Stromal cell of bone marrow (primary cell): ENCODE measurements around the gene IL16.
A peak's percentile ranks its signal among the peaks of the same experiment; 100 is the strongest.

Experiments used
- DNase-seq: peaks from one replicate; pipeline ENCODE4 v3.0.0-alpha.2; 2012; ENCODE audit warnings: low read depth

Gene IL16

DNA sequence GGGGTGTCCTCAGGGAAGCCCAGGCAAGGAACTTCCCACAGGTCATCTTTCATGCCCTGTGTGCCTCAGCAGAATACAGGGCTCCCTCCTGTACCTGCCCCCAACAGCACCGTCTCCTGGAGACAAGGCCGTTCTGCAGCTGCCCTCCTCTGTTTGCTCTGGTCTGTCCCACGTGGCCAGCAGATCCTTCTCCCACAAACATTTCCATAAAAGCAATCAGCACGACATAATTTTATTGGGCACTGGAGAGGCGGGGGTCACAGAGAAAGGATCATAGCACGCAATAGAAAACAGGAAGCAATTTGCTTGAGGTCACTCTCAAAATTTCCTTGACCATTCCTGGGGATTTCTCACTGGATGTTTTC is 97.8 kb downstream of the IL16 start:
- DNase-seq: no peak

DNA sequence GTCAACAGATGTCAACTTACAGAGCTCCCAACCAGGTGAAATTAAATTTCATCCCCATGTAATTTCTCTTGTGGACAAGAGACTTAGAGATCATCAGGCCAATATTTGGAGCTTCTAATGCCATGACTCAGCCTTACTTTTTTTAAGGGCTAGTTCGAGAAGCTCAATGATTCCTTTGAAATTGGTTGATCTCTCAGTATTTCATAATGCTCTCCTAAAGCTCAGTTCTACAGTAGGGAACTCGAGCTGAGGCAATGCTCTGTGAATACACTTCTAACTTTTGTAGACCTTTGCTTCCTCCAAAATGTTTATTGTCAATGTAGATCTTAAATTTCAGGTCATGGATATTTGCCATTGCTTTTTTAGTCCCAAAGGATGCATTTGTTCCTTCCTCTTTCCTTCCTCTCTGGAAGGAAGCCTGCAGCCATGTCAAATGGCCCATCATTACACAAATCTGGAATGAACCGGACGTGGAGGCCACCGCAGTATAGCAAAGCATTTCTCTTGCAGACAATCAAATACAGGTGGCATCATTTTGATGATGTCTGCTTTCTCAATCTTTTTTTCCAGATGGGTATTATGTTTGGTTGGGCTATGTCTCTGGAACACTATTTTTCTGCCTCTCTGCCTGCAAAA is 98.9 kb downstream of the IL16 start:
- no peak for DNase-seq

DNA sequence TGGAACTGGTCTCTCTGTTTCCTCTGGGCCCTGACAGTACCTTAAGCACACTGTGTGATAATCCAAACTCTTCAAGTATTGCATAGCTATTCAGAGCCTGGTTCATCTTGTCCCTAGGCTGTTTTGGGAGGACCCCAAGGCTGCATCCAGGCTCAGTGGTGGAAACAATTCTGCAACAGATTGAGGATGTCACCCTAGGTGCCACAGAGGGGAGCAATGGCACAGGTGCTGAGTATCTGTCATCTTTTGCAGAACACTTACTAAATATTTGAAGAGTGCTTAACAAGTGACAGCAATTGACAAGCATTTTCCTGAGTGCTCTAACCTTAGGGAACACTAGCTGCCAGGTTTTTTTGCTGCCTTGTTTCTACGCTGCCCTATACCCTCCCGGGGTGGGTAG is 99.5 kb downstream of the IL16 start:
- no peak for DNase-seq

DNA sequence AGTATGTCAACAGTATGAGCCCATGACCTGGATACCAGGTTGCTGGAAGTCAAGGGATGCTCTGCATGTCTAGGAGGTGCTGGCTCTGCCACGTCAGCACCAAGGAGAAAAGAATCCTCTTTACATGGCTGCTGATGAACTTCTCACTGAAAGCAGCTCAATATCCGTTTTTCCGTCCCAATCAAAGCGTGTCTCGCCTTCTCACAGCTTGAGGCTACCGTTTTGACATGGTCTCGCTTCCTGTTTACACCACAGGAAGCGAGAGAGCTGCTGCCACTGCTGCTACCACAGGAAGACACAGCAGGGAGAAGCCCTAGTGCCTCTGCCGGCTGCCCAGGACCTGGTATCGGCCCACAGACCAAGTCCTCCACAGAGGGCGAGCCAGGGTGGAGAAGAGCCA is 100.0 kb downstream of the IL16 start:
- no peak for DNase-seq

DNA sequence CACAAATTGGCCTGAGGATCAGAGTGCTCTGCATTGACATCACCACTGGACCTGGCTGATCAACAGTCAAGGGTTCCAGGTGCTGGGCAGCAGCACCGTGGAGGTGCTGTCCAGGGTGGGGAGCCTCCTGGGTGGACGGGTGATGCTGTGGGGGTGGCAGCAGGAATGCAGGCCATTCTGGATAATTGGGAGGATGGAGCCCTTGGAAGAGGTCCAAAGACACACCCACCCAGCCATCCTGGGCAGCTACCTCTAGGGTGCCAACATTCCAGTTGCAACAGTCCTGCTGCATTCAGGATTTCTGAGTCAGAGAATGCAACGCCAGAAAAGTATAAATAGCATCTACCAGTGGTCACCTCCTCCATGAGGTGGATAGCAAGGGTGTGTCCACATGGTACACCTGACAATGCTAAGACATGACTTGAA is 100.5 kb downstream of the IL16 start:
- DNase-seq: no peak

DNA sequence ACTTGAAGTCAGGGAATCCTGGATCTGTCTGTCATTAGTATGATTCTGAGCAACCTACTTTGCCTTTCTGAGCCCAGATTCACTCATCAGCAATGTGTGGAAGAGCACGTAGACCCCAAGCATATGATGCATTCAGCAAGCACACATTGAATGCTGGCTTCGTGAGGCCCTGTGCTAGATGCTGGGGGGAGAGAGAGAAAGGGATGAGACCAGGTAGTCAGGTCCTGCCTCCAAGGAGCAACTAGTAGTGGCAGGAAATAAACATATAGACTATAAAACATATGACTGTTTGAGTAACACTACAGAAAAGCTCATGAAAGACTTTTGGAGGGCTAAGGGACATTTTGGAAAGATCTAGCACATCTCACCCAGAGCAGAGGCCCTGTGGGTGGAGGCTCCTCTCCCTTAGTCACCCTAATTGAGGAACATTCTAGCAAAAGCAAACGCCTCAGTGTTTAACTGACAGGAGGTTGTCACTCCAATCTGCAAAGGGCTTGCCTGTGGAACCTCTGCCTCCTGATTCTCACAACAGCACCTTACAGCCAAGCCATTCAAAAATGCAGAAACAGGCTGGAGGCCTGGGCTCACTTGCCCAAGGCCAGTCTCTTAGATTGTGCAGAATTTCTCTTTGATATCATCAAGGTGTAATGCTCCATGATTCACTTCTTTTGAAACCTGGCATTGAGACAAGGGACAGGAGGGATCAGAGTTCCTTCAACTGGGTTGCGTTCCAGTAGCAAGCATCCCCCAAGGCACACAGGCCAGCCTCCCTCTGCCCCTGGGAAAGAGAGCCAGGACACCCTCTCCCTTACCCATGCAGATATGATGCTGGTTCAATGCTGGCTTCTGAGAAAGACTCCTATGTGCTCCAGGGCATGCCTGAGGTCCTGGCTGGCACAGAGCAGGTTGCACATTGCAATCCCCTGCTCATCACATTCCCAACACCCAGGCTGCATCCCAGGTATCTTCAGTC is 101.2 kb downstream of the IL16 start:
- no peak for DNase-seq

DNA sequence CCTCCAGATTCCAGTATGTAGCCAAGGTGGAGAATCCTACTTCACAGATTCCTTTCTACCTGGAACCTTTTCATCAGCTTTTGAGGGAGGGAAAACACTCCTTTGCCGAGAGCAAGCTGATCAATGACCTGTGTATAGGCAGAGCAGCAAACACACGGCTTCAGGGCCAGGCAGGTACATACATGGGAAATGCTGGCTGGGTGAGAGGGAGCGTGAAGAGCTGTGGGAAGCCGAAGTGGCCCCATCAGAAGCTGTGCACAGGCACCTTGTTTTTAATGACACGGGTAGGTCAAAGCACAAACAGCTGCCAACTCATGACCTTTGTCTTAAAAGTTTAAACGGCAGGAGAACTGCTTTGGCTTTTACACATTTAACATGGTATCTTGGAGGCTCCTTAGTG is 101.9 kb downstream of the IL16 start:
- DNase-seq: no peak

DNA sequence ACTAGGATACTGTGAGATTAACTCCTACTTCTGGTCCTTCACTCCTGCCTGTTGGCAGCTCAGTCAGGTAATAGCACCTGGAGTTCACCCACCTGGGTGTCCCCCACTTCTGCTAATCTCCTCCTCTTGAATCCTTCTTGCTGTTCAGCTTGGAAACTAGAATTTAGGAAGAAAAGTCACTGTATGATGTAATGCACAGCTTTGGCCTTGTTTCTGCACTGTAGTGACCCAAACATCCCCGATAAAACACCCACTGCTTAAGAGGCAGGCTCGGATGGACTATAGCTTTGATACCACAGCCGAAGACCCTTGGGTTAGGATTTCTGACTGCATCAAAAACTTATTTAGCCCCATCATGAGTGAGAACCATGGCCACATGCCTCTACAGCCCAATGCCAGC is 102.5 kb downstream of the IL16 start:
- DNase-seq: no peak

DNA sequence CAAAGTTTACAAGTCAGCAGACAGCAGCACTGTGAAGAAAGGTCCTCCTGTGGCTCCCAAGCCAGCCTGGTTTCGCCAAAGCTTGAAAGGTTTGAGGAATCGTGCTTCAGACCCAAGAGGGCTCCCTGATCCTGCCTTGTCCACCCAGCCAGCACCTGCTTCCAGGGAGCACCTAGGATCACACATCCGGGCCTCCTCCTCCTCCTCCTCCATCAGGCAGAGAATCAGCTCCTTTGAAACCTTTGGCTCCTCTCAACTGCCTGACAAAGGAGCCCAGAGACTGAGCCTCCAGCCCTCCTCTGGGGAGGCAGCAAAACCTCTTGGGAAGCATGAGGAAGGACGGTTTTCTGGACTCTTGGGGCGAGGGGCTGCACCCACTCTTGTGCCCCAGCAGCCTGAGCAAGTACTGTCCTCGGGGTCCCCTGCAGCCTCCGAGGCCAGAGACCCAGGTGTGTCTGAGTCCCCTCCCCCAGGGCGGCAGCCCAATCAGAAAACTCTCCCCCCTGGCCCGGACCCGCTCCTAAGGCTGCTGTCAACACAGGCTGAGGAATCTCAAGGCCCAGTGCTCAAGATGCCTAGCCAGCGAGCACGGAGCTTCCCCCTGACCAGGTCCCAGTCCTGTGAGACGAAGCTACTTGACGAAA is 103.1 kb downstream of the IL16 start:
- DNase-seq: no peak

DNA sequence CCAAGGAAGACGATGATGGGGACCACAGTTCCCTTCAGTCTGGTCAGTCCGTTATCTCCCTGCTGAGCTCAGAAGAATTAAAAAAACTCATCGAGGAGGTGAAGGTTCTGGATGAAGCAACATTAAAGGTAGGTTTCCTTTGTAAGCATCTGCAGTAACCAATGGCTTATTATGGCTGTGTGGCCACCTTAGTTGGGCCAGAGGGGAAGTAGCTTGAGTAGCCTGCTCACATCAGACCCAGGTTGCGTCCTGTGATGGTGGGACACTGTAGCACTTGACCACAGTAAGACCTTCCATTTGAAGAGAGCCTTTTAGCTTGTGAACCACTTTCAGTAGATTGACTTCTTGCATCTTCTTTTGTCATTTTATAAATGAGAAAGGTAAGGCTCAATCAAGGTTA is 104.7 kb downstream of the IL16 start:
- DNase-seq: no peak

DNA sequence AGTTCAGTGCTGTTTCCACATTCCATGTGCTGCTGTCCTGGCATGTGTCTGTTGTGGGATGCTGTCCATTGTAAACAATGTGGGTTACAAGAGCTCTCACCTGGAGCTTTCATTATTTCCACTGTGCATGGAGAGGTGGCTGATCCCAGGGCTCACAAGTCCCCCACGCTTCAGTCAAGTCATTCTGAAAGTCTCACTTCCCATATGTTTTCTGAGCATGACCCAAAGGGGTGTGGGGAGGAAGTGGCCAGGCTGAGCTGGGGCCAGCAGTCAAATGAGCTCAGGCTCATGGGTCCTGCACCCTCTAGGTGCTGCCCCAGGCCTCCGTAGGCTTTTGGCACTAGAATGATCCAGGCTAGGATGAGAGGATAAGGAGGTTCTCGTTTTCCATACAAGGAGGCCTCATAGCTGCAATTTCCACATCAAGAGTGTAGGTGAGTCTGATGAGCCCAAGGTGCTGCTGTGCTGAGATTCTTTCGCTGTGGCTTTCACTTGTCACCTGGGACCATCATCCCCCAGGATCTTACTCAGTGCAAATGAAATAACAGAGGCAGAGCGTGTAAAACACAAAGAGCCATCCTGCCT is 105.2 kb downstream of the IL16 start:
- no peak for DNase-seq

DNA sequence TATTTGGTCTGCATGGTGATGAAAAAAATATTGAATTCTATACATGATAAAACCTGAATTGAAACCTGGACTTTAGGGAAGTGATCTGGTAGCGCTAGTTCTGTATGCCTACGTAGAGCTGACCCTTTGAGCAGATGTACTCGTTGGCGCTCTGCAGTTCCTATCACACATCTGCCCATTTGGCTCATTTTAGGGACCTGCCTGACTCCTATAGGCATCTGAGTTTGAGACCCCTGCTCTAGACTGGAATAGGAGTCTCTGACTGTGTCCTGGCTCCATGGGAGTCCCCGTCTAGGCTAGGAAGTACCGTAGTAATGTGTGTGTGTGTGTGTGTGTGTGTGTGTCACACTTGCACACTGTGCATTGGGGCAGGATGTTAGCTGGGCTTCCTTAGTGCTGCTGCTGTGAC is 106.0 kb downstream of the IL16 start:
- no peak for DNase-seq

DNA sequence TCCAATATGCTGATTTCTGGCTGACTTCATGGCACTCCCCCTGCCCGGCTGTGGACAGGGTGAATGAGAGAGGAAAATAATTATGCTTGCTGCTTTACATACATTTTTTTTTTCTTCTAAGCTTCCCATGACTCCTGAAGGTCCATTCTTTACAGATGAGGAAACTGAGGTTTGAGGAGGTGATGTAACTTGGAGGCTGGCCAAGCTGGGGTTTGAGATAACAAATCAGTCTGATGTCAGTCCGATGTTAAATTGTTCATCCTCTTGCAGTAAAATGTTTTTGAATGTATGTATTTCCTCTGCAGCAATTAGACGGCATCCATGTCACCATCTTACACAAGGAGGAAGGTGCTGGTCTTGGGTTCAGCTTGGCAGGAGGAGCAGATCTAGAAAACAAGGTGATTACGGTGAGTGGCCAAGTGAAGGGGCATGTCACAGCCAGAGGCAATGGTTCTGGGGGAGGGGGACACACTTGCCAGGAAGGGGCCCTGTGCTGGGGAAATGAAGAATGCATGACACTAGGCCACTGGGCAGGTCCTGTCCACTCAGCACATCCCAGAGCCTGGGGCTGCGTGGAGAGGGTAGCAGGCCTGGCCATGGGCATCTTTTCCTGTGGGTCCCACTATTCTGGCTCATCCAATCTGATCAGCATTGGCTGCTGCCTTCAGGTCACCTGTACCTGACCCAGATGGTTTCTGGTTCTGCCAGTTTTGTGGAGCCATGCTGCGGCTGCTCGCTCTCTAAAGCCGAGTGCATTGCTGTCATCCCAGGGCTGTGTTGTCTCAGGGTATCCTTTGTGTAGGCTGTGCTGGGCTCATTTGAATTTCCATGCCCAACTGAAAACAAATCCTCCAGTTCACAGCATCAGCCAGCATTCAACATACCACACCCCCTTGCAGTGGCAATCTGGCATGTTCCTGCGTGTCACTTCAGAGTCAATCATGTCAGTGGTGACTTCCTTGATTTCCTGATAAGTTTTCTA is 106.9 kb downstream of the IL16 start:
- no peak for DNase-seq

DNA sequence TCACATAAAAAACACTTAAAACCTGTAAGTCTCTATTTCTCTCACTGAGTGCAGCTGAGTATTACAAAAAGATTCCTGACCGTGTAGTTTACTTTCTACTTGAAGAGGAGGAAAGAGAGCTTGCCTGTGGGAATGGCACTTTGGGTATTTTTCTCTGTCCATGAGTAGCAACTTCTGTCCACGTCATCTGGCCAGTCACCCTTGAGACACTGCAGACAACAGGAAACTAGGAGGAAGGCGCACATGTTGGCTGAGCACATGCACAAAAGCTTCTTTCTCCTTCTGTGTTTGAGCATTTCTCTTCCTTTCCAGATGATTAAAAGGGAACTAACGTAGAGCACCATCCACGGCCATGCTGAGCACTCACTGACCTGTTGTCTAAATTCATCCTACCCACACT is 107.5 kb downstream of the IL16 start:
- DNase-seq: peak; percentile 43

DNA sequence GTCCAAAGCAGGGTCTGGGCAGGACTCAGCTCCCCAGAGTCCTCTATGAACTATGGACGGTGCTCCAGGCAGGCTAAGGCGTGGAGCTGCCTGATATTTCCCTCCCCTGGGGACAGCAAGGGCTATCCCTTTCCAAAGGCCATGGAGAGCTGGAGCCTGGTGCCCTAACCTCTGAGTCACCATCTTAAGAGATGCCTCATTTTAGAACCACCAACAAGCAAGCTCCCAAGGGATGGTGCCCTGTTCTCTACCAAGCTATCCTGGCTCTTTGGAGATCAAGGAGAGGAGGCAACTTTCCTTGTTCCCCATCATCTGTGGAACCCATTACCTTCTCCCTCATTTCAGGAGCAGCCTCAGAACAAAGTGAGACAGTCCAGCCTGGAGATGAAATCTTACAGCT is 111.6 kb downstream of the IL16 start:
- DNase-seq: peak; percentile 30

DNA sequence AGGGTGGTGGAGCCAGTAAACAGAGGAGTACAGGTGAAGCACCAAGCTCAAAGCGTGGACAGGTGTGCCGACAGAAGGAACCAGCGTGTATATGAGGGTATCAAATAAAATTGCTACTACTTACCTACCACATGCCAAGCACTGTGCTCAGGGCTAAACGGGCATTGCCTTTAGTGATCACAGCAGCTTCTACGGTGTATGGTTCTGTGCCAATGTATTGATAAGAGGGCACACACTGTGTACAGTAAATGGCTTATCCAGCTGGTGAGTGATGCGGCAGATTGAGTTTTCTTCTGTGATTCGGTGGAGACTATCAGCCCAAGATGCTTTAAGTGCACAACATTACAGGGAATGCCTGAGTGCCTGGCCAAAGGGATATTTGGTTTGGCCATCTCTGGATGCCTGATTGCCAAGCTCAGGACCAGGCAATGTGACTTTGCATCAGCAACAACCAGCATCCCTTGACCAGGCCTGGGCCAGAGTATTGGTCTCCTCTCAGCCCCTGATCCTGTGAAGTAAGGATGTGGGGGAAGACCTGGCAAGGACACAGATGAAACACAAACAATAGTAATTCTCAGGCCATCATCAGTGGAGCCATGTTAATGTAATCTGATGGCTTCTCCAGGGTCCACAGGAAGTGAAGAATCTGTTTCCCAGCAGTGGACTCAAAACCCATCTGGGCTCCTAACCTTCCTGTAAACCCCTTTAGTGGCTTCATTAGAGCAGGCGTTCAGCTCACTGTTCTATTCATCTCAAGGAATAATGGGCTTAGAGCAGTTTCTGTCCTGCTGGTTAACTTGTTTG is 113.2 kb downstream of the IL16 start:
- no peak for DNase-seq

DNA sequence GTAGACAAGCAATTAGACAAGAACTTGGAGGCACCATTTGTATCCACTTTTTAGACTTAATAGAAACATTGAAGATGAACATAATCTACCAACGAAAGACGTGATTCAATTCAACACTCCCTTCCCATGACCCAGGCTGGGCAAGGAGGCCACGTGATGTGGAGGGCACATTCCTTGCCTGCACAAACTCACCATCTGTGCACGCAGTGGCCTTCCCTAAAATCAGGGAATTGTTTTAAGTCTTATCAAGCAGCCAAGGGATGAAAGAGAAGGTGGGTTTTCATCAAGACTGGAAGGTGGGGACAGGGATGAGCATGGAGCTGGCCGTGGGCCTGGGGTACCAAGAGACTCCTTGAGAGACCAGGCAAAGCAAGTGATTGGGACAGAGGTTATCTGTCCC is 113.8 kb downstream of the IL16 start:
- DNase-seq: no peak

DNA sequence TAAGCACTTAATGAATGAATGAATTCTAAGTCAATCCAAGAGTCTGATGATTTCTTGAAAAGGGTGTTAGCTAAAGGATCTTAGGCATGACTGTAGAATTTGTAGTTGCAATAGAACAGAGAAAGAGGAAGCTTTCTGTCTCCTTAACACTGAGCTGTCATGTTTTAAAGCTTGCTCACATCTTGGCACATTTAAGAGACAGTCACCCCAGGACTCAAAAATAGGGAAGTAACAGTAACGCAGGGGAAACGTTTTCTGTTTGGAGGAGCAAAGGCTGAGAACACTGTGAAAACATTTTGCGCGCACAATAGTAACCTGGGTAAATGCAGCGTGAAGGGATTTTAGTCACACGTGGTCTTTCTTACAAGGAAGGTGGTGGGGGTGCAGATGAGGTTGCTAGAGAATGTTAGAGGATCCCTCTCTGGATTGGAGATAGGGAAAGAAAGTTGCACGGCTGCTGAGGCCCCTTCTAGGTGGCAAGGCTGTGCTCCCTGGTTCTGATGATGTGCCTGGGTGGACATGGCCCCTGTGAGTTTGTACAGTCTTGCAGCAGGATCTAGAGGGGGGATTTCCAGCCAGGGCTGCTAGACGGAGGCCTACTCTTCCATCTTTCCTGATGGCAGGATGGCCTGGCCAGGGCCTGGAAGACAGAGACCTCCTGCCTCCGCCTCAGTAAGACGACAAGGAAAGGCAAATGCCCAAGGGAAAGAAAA is 115.2 kb downstream of the IL16 start:
- no peak for DNase-seq

DNA sequence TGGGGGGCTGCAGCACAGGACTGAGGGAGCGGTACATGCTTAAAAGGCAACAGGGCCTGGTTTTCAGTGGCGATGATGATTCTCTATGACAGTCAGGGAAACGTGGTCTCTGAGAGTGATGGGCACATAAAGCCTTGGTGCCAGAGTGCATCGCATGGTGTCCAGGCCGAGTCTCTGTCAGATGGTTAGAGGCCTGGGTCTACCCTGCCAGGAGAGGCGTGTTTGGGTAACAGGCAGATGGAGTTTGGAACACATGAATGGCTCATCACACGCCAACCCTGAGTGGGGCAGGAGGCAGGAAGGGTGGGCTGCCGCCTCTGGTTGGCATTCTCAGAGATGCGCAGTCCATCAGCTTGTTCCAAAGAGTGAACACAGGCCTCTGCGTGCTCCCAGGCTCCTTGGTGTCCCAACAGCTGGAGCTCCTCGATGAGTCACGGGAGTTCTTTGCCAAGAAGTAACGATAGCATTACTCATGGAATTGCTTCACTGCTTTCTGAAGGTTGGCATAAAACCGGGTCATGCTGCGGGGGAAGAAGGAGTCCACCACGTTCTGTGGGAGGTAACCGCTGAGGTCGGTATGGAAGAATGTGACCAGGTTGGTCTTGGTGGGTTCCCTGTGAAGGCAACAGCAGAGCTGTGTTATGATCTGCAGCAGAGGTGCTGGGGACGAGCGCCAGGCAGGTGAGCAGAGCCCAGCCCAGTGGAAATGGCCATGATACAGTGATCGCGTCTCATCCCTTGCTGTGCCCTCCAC is 116.3 kb downstream of the IL16 start:
- peak; percentile 97 for DNase-seq
